GM12872 (cell line): ENCODE results near the gene PIAS4.

Experiments
- CTCF ChIP-seq: IDR thresholded peaks from 3 replicates; pipeline ENCODE4 v1.5.1; 2011; ENCODE audit warnings: low read depth, mild to moderate bottlenecking, low read length, moderate library complexity; ENCODE audit not compliant: insufficient read depth

PIAS4 gene

DNA sequence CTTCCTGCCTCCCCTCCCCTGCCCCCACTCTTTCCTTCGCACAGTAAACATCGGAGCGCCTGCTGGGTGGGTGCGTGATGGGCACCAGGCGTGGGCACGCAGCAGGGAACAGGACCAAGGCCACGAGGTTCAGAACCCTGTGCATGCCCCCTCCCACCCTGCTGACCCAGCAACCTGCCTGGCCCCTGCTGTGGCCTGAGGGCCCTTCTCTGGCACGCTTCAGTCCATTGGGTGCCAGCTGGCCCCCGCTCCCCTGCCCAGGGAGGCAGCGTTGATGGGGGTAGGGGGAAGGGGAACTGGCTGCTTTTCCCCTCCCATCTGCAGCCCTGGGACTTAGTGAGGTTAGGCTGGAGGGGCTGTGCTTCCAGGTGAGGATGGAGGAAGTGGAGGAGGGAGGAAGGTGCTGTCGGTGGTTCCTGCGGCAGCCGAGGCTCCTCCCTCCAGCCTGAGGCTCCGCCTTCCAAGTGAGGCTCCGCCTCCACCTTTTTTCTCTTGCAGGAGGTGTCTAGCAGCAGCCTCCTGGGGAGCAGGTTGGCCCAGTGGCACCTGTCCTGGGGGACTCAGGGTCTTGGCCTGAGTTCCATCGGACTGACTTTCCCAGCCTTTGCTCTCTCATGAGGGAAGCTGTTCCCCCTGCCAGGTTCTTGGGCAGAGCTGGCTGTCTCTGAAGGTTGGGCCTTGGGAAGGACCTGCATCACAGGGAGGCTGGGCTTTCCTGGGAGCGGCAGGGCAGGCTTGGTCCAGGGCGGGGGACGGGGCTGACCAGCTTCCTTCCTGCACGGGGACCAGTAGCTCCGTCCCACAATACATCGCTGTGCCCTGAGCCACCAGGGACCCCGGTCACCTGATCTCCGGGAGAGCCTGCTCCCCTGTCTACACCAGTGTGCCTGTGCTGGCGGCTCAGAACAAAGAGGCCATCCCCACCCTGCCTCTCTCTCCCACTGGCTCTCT is 7.3 kb downstream of the PIAS4 start:
- TF ChIP-seq CTCF, result no peak

GRCh38 chr19:4015705-4016402 is 8.3 kb downstream of the PIAS4 start:
- no peak for TF ChIP-seq CTCF

GRCh38 chr19:4016486-4016885 is 8.9 kb downstream of the PIAS4 start:
- TF ChIP-seq CTCF, result no peak

- no peak for TF ChIP-seq CTCF
These were observed 9.5 kb downstream of the PIAS4 start for GRCh38 chr19:4016903-4017638.

DNA sequence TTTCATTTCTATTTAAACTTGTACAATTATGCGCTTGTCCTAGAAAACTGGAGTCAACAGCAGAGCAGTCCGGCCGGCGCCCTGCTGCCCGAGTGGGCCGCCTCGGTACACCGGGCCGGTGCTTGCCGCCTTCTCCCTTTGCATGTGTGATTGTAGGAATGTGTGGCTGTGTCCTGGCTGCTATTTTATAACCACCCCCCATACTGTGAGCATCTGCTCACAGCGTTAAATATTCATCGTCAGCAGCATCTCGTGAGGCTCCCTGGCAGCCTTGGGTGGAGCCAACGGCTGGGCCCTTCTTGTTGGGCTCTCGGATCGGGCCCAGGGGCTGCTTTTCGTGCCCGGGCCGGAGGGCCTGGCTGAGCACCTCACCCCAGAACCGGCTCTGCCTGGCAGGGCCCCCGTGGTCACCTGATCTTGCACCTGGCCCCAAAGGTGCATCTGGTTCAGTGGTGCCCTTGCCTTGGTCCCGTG is 10.6 kb downstream of the PIAS4 start:
- TF ChIP-seq CTCF, result no peak

- no peak for TF ChIP-seq CTCF
These were observed 11.4 kb downstream of the PIAS4 start for GRCh38 chr19:4018775-4019504.
